ENCODE measurements around the gene LILRB3.

DNA sequence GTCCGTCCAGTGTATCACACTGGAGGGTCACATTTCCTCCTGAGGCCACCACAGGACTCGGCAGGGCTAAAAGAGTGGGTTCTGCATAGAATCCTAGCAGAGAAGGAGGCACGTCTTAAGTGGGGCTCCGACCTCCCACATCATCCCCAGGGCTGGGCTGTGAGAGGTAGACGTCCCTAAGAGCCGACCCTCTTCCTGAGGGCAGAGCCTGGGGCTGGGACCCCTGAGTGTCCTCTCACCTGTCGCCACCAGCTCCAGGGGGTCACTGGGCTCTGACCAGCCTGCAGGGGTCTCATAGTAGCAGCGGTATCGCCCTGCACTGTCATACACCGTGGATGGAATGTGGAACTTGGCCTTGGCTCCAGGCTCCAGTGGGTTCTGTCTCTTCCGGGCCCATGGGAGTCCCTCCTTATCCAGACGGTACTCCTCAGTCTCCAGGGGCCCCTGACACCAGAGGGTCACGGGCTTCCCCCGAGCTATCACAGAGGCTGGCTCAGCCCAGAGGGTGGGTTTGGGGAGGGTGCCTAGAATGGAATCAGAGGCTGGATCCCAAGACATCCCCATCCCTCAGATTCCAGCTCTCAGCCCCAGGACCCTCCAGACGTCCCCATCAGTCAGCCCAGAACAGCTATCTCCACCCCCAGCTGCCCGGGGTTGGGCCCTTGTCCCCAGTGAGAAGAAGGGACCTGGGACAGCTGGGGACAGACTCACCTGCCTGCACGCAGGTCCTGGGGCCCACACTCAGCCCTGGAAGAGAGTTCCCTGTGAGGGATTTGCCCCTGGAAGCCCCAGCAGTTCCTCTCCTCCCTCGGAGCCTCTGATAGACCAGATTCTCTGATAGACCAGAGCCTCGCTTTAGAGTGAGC, 33.7 kb upstream of the LILRB3 start:
- TF ChIP-seq, protein P1, sequence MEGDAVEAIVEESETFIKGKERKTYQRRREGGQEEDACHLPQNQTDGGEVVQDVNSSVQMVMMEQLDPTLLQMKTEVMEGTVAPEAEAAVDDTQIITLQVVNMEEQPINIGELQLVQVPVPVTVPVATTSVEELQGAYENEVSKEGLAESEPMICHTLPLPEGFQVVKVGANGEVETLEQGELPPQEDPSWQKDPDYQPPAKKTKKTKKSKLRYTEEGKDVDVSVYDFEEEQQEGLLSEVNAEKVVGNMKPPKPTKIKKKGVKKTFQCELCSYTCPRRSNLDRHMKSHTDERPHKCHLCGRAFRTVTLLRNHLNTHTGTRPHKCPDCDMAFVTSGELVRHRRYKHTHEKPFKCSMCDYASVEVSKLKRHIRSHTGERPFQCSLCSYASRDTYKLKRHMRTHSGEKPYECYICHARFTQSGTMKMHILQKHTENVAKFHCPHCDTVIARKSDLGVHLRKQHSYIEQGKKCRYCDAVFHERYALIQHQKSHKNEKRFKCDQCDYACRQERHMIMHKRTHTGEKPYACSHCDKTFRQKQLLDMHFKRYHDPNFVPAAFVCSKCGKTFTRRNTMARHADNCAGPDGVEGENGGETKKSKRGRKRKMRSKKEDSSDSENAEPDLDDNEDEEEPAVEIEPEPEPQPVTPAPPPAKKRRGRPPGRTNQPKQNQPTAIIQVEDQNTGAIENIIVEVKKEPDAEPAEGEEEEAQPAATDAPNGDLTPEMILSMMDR (IDR thresholded peaks at IDR 0.05): no peak
- no peak for TF ChIP-seq POLR2A (IDR thresholded peaks at IDR 0.05)

All from uterus (tissue), 2 donors.